AG04450 (cell line): Measurements from ENCODE around the gene PPARA. TPM values are rescaled to one million over a fixed set of nuclear protein-coding genes. Genes with fewer than 3 reads are reported as not detected.

Source experiments
- CTCF ChIA-PET: fragments of 300-600, 350-600 bp; formaldehyde crosslinking; extraction: SDS; loops from one replicate; lab custom pipeline; 2022; ENCODE audit warnings: antibody characterized with exemption, inconsistent platforms; lab: Charles Lee
- POLR2A ChIA-PET: fragments of 350-600 bp; formaldehyde crosslinking; extraction: SDS; loops from one replicate; lab custom pipeline; 2021; ENCODE audit warnings: antibody characterized with exemption, inconsistent platforms; lab: Yijun Ruan, JAX
- DNase-seq: peaks from one replicate; pipeline ENCODE4 v3.0.0-alpha.2; 2011; ENCODE audit warnings: low read depth, low spot score
- H3K27ac ChIP-seq: one replicate; pipeline ENCODE4 v1.5.1; 2012; ENCODE audit warnings: low read depth, low read length, control low read depth
- H3K27me3 ChIP-seq: one replicate; pipeline ENCODE4 v1.6.0; 2012; ENCODE audit warnings: low read length; ENCODE audit not compliant: control insufficient read depth, insufficient read depth
- H3K4me3 ChIP-seq: 2 replicates; pipeline ENCODE4 v1.5.1; 2011; ENCODE audit warnings: mild to moderate bottlenecking, low read depth, low read length, control low read depth
- H3K9me3 ChIP-seq: 2 replicates; pipeline ENCODE4 v1.5.1; 2012; ENCODE audit warnings: low read length; ENCODE audit not compliant: control insufficient read depth, insufficient read depth
- polyA plus RNA-seq: library from polyadenylated mRNA; depleted of rRNA; stranded (reverse); fragments of >200 nt; gene quantifications from 2 replicates; pipeline ENCODE4 v1.2.3, GENCODE V29; 2011
- TF ChIP-seq, protein P1 (sequence below): IDR thresholded peaks from 2 replicates; pipeline ENCODE4 v1.5.1; 2011; ENCODE audit warnings: low read depth, low read length, control low read depth, inconsistent platforms

The PPARA gene
- polyA plus RNA-seq, 1 experiment, result 10.4 TPM

DNA sequence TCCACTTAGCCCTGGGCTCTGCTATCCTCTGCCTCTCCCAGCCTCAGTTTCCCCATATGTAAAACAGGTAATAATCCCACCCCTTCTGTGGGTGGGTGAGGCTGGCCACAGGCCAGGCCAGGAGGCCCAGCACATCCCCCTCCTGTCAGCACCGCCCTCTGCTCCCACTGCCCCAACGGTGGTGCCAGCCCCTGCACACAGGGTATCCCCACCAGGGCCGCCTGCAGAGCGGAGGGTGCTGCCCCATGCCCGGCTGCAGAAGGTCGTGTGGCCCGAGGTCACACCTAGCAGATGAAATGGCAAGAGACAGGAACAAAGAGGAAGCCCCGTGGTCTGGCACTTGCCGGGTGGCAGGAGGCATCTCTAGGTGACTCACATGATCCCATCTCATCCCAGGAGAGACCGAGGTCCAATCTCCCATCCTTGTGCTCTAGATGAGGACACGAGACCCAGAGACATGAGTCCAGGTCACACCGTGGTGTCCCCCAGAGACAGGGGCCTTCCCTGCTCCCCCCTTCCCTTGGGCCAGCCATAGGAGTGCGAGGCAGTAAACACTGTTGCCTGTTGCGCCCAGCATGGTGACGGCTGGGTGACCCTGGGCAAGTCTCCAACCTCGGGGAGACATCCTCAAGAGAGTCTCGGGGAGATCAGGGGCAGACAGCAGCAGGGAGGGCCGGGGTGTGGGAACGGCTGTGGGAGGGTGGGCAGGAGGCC, 27.2 kb upstream of the PPARA start:
- DNase-seq, result no peak
- ChIA-PET POLR2A (no interaction called here), CTCF (interaction anchor here (0.6 to 4.4 kb wide), 9 partner anchors 26 to 204 kb away, joined by 3 to 47 read pairs (median 9); no protein-coding TSS in a partner anchor)

DNA sequence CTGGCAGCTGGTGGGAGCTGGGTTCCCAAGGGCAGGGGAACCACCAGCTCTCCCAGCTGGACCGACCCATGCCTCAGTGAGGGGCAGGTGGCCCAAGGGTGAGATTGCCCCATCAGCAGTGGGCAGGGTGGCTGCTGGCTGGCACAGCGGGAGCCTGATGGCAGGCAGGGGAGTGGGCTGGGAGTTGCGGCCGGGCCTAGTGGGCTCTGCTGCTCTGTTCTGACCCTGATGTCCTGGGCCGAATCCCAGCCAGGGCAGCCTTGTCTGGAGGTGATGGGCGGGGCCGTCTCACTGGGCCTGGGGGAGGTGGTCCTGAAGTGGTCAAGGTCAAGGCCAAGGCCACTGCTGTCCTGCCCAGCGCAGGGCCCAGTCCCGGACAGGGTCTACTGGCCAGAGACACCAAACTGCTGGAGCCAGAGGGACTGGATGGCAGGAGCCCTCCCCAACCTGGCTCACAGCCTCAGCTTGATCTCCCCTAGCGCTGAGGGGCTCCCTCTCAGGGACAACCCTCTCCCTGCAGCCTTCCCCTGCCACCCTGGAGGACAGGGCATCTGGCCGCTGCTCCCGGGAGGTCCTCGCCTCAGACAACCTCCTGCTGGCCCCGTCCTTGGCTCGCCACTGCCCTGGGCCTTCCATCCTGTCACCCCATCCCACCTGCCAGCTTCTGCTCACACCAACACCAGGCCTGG, 26.5 kb upstream of the PPARA start:
- ChIA-PET CTCF (interaction anchor here (0.7 to 3.9 kb wide), 2 partner anchors 117 to 193 kb away, joined by 3 to 25 read pairs; no protein-coding TSS in a partner anchor), POLR2A (interaction anchor here (0.6 kb wide), 1 partner anchor 48 kb away, joined by 3 read pairs; no protein-coding TSS in a partner anchor)
- Histone ChIP-seq H3K4me3 (no peak overlapping the region), H3K27me3 (no peaks in the 10 kb centered on the region), H3K27ac (no peak overlapping the region), H3K9me3 (no peaks in the 10 kb centered on the region; the same call in 1 of the 2 replicates)
- TF ChIP-seq, protein P1, sequence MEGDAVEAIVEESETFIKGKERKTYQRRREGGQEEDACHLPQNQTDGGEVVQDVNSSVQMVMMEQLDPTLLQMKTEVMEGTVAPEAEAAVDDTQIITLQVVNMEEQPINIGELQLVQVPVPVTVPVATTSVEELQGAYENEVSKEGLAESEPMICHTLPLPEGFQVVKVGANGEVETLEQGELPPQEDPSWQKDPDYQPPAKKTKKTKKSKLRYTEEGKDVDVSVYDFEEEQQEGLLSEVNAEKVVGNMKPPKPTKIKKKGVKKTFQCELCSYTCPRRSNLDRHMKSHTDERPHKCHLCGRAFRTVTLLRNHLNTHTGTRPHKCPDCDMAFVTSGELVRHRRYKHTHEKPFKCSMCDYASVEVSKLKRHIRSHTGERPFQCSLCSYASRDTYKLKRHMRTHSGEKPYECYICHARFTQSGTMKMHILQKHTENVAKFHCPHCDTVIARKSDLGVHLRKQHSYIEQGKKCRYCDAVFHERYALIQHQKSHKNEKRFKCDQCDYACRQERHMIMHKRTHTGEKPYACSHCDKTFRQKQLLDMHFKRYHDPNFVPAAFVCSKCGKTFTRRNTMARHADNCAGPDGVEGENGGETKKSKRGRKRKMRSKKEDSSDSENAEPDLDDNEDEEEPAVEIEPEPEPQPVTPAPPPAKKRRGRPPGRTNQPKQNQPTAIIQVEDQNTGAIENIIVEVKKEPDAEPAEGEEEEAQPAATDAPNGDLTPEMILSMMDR, result no peak
- DNase-seq, result no peak

More for the DNA sequence above, 27.2 kb upstream of the PPARA start:
- Histone ChIP-seq H3K9me3 (no peaks in the 10 kb centered on the region; the same call in 1 of the 2 replicates), H3K27me3 (no peaks in the 10 kb centered on the region), H3K4me3 (no peak overlapping the region), H3K27ac (no peak overlapping the region)
- TF ChIP-seq, protein P1, result no peak

DNA sequence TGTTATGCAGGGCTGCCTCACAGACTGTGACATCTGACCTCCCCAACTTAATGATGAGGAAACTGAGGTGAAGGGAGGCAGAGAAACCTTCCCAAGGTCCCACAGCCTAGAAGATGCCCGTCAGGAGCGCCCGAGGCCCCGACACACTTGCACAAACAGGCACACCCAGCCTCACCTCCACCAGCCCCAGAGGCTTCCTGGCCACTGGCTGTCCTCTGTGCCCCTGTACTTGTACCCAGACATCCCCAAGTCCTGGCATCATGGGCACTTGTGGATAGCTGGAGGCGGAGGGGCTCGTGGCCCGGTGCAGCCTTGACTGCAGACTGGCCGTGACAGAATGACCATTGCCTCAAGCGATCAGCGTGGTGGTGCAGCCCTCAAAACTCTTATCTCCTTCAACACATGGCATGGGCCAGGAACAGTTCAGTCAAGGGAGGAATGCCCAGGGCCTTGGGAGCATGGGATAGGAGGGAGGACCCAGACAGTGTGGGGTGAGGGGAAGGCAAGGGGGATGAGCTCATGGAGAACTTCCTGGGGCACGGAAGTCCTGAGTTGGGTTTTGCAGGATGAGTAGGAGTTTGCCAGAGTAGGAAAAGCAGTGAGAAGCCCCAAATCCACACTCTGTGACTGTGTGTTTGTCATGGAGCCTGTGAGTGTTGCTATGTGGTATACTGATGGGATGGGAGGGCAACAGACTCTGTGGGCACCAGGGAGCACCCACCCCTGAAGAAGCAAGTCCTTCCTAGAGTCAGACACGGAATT, 25.8 kb upstream of the PPARA start:
- H3K9me3 ChIP-seq, result no peaks in the 10 kb centered on the region; the same call in 1 of the 2 replicates
- no peak overlapping the region for H3K27ac ChIP-seq
- POLR2A ChIA-PET, result interaction anchor here (0.6 kb wide), 1 partner anchor 47 kb away, joined by 3 read pairs; no protein-coding TSS in a partner anchor
- TF ChIP-seq, protein P1, result no peak
- no peak overlapping the region for H3K4me3 ChIP-seq
- no peak for DNase-seq
- no peaks in the 10 kb centered on the region for H3K27me3 ChIP-seq
- CTCF ChIA-PET, result interaction anchor here (0.8 to 1.4 kb wide), 3 partner anchors 8 to 190 kb away, joined by 3 to 6 read pairs (median 4); no protein-coding TSS in a partner anchor

DNA sequence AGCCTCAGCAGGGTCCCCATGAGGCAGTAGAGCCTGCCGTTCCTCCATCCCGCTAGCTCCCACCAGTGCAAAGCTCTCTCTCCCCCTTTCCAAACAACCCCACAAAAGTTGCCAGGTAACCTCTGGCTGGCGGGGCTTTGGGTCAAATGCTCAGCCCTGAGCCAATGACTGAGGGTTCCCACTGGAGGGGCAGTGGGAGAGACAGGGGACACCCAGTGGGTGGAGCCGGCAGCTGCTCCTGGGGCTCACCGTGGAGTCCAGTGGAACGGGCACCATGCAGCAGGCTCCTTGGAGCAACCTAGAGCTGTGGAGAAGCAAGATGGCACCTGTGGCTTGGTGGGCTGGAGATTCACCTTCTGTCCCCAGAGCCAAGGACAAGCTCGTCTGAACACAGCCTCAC, 25.0 kb upstream of the PPARA start:
- CTCF ChIA-PET, result interaction anchor here (0.8 to 1.4 kb wide), 3 partner anchors 8 to 189 kb away, joined by 3 to 6 read pairs (median 4); no protein-coding TSS in a partner anchor
- POLR2A ChIA-PET, result no interaction called here
- TF ChIP-seq, protein P1, result no peak
- Histone ChIP-seq H3K27ac (no peak overlapping the region), H3K9me3 (no peaks in the 10 kb centered on the region; the same call in 1 of the 2 replicates), H3K4me3 (no peak overlapping the region), H3K27me3 (peaks cover 3% of the 10 kb centered on the region)
- no peak for DNase-seq
